ENCODE results near the gene SGK2. TPM values are rescaled to one million over a fixed set of nuclear protein-coding genes. Genes with fewer than 3 reads are reported as not detected.
"Not testable (repeated sequence)": the region's sequence is repeated elsewhere in the genome, so short reads cannot be mapped to it uniquely, and the experiment has no call there.

SGK2 gene
- total RNA-seq, 1 experiment from 2014 or later, result not detected

GRCh38 chr20:43601960-43602359, 43.1 kb downstream of the SGK2 start:
- not testable (repeated sequence) for DNase-seq (ENCODE audit: low read depth)

- DNase-seq (ENCODE audit: low read depth), result no peak
Measured at GRCh38 chr20:43603124-43603523, 44.3 kb downstream of the SGK2 start.

- no peak for DNase-seq (ENCODE audit: low read depth)
Measured at GRCh38 chr20:43605715-43606114, 46.9 kb downstream of the SGK2 start.

GRCh38 chr20:43607278-43607677, 48.5 kb downstream of the SGK2 start:
- not testable (repeated sequence) for DNase-seq (ENCODE audit: low read depth)

GRCh38 chr20:43631598-43631997, 72.8 kb downstream of the SGK2 start:
- no peak for DNase-seq (ENCODE audit: low read depth)

Other genes with a start within 250 kb of the SGK2 start
- 36.2 and 42.8 TPM in 2 replicates for gene SRSF6, start 101.1 kb upstream of the SGK2 start, total RNA-seq (2014; rRNA removed; shearing (Covaris generic))
- gene L3MBTL1, start 51.3 kb upstream of the SGK2 start, total RNA-seq (2014; rRNA removed; shearing (Covaris generic)), result 1.3 and 6.0 TPM in 2 replicates
- gene IFT52, start 31.9 kb downstream of the SGK2 start, total RNA-seq (2014; rRNA removed; shearing (Covaris generic)), result 55.2 and 67.7 TPM in 2 replicates
- 51.2 and 69.4 TPM in 2 replicates for gene MYBL2, start 108.1 kb downstream of the SGK2 start, total RNA-seq (2014; rRNA removed; shearing (Covaris generic))
- gene GTSF1L, start 168.0 kb downstream of the SGK2 start, total RNA-seq (2014; rRNA removed; shearing (Covaris generic)), result not detected in 2 replicates

All from M059J (cell line).